HG02943 (cell line): Measurements from ENCODE around the gene CTXN1.
"Not testable (repeated sequence)": the region's sequence is repeated elsewhere in the genome, so short reads cannot be mapped to it uniquely, and the experiment has no call there.

Experiments
- ATAC-seq: cut with Tn5 transposase; IDR thresholded peaks from one replicate; pipeline ENCODE4 v1.9.1; 2021; ENCODE audit warnings: mild to moderate bottlenecking, low read depth, moderate library complexity; ENCODE audit not compliant: unreplicated experiment

CTXN1 gene

DNA sequence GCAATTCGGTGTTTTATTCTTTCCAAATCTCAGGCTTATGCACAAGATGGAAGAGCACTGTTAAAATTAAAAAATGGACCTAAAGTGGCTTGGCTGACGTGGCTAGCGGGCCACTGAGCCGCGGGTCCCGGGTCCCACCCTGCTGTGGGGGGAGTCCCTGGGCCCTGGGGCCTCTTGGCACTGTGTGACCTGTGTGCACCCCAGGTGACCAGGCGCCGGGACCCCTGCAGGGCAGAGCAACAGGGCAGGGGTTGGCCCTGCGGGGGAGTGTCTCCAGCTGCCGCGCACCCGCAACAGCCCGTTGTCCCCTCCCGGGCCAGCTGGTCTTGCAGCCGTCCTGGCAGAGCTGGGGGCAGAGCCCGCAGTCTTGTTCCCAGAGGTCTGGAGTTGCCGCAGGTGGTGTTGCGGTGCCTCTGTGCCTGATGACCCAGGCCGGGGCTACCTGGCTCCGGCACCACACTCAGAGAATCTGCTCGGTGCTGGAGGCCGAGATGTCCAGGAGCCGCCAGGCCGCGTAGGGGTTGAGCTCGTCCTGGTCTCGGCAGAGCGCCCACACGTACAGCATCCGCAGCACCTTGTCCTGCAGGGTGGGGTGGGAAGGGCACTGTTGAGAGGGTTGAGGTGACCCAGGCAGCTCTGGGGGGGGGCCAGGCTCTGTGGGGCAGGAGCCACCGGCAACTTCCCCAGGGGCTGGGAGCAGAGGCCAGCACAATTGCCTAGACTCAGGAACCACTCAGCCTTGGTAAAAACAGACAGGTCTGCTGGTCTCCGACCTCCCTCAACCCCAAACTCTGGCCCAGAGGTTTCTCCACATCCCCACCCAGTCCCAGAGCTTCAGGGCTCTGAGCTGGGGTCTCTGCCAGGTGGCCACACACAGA lies 1.0 kb upstream of the CTXN1 start:
- ATAC-seq, result no peak

DNA sequence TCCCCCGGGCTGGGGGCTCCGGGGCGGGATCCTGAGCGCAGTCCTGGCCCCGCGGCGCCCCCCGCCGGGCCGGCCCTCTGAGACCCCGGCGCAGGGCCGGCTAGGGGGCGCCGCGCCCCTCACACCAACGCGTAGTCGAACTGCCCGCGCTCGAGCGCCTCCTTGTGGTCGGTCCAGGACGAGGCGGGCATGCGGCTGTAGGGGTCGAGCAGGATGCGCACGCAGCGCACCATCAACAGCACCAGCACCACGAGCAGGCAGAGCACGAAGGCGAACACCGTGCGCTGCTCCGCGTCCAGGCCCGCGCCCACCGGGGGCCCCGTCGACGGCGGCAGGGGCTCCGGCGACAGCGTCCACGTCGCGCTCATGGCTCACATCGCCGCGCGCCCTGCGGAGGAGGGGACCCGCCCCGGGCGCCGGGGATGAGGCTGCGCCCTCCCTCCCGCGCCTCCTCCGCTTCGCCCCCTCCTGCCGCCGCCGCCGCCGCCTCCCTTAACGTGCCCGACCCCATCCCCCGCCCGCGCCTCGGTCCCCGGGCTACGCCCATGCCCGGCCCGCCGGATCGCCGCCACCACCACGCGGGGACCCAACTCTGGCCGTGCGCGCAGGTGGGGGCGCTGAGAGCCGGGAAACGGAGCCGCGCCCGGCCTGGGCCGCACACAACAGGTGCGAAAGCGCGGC lies 624 bp downstream of the CTXN1 start:
- no peak for ATAC-seq

- no peak for ATAC-seq
These were observed 1.2 kb downstream of the CTXN1 start for GRCh38 chr19:7924651-7925170.

DNA sequence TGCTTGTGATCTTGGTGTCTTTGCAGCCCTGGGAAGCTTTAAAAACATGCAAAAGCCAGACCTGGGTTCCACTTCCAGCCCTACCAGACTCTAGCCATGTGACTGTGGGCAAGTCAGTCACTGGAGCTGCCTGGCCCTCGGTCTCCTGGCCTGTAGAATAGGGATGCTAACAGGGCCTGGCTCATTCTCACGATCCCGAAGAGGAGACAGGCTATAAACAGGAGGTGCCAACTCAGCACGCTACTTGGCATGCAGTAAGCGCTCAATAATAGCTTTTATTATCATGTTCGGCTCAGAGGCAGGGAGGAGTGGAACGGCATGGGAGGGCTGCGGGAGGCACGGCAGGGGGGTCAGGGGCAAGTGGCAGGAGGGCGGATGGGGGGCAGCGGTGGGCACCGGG lies 1.7 kb downstream of the CTXN1 start:
- no peak for ATAC-seq

DNA sequence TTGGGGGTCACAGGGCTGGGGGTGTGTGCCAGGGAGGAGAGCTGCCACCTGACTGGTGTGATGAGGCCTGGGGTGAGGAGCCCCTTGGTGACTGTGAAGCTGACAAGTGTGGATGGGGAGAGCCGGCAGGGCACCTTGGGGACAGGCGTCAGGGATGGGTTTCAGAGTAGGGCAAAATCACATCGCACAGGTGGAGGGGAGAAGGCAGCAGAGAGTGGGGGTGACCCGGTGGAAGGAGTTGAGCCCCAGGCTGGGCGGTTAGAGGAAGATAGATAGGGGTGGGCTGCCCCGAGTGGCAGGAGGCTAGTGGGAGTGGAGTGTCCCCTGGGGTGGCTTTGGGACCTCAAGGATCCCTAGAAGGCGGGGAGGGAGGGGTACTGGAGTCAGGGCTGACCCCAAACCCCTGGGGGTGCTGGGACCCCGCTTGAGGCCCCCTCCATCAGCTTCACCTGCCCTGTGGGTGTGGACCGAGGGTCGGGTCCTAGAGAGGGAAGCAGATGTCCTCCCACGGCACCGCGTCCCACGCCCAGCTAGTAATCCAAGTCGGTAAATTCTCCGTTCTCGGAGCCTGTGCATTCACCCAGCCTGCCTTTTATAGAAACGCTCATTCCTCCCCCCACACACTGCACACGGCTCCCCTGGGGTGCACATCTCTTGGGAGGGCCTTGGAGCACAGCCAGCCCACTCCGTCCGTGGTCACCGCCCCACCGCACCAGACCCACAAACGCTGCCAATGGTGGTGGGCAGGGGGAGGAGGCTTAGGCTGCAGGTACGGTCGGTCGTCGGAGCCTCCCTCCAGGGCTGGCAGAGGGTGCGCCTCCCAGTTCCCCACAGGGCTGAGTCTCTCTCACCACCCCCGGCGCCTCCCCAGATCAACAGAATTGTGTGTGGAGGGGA lies 2.4 kb downstream of the CTXN1 start:
- ATAC-seq, result no peak

- no peak for ATAC-seq
These were observed 3.1 kb downstream of the CTXN1 start for GRCh38 chr19:7922836-7923195.

- no peak for ATAC-seq
These were observed 3.7 kb downstream of the CTXN1 start for GRCh38 chr19:7921967-7922835.

DNA sequence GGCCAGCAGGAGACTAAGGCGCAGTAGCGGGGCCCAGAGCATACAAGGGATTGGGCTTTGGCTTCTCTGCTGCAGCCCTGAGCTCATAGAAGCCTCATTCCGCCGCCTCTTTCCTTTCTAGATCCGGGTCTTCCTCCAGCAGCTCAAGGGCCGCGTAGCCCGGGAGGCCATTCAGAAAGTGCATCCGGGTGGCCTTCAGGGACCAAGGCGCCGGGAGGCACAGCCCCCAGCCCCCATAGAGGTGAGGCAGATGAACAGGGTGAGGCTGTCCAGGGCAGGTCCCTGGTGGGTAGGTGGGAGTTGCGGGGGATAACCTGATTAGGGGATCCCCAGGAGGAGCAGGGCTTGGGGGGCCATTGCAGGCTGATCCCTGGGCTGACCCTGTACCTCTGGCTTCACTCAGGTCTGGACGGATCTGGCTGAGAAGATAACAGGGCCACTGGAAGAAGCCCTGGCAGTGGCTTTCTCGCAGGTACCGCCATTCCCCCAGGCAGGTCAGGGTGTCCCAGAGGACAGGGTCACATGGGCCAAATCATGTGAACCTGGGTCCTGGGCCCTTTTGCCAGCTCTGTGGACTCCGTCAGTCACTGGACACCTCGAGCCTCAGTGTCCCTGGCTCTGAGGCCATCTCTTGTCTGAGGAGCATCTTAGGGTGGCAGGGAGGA lies 4.5 kb downstream of the CTXN1 start:
- no peak for ATAC-seq

- ATAC-seq, result peak; percentile 47
These were observed 5.2 kb downstream of the CTXN1 start for GRCh38 chr19:7920519-7921301.

DNA sequence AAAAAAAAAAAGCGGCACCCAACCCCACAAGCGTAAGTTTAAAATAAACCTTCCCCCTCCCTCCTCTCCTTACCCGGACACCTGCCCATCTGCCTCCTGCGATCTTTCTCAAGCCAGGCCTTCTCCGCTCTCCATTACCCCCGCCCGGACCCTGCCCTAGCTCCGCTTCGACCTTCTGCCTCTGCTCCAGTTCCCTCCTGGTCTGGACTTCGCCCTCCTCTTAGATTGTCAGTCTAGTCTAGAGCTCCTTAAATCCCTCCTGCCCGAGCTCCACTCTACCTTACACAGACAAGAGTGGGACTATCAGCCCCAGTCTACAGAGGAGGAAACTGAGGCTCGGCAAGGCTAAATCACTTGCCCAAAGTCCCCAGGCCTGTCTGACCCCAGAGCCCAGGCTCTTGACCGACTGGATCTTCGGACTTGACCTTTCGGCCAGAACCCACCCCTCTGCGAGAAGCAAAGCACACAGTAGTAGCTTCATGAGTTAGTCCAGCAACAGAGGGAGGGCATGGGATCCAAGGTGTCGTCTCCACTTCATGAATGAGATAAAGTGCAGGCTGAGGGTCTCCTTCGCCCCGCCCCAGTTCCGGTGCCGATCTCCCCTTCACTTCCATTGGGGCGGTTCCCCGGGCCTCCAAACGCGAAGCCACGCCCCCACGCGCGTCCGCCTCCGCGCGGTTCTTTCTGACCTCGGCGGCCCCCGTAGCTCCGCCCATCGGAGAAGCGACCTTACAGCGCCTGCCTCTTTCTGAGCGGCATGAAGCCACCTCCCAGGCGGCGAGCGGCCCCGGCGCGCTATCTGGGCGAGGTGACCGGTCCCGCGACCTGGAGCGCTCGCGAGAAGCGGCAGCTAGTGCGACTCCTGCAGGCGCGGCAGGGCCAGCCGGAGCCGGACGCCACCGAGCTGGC lies 6.1 kb downstream of the CTXN1 start, which contains the start of gene SNAPC2:
Gene SNAPC2 (plus strand): TSS at position 729 of the 909 bp plus-strand sequence. CDS start 29 bp downstream, at position 758.
- ATAC-seq, result peak; percentile 52

GRCh38 chr19:7918615-7919421 lies 7.1 kb downstream of the CTXN1 start:
- ATAC-seq, result no peak

- ATAC-seq, result not testable (repeated sequence)
These were observed 7.8 kb downstream of the CTXN1 start for GRCh38 chr19:7918062-7918614.

DNA sequence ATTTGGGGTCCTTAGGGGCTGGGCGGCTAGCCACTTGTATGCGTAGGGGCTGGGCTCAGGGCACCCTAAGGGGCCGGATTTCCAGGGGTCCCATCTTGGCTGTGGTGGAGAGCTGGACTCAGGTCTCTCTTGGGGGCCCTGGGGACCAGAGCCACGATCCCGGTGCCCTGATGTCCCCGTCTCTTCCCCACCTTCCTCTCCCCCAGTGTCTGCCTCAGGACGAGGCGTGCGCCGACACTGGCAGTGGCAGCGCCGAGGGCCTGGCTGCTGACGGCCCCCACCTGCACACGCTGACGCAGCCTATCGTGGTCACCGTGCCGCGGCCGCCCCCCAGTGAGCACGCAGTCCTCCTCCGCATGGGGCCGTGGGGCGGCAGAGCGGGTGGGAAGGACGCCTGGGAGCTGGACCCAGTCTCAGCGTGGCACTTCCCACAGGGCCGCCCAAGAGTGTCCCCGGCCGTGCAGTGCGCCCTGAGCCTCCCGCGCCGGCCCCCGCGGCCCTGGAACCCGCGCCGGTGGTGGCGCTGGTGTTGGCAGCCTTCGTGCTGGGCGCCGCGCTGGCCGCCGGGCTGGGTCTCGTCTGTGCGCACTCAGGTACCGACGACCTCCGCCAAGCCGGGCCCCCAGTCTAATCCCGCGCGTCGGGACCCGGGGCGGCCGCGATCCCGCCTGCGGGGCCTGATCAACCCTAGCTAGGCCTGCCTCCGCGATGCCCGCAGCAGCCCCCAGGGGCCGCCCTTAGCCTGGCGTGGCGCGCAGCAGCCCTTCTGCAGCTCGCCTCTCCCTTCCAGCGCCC lies 8.5 kb downstream of the CTXN1 start:
- no peak for ATAC-seq

GRCh38 chr19:7916955-7917266 lies 9.0 kb downstream of the CTXN1 start:
- ATAC-seq, result no peak

DNA sequence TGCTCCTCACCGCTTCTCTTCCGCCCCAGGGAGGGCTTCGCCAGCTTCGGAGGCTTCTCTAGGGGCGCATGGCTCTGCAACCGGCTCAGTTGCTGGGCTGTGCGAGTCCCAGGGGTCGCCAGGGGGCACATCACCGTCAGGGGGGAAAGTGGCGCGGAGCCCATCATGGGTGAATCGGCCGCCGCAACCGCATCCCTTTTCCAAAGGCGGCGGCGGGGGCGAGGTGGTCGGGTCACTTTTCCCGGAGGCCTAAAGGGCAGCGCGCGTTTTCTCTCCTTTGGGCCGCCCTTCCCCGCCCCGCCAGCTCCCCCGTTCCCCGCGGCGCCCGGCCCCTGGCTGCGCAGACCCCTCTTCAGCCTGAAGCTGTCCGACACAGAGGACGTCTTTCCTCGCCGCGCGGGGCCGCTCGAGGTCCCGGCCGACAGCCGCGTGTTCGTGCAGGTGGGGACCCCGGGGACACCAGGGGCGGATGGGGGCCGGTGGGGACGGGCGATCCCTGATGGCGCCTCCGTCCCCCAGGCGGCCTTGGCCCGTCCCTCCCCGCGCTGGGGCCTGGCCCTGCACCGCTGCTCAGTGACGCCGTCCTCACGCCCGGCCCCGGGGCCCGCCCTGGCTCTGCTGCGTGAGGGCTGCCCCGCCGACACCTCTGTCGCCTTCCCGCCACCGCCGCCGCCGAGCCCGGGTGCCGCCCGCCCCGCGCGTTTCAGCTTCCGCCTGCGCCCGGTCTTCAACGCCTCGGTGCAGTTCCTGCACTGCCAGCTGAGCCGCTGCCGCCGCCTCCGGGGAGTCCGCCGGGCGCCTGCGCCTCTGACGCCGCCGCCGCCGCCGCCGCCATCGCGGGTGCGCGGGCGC lies 9.6 kb downstream of the CTXN1 start:
- ATAC-seq, result no peak
